ENCODE data around the gene CCNY.
"Not testable (repeated sequence)": the region's sequence is repeated elsewhere in the genome, so short reads cannot be mapped to it uniquely, and the experiment has no call there.

The CCNY gene

DNA sequence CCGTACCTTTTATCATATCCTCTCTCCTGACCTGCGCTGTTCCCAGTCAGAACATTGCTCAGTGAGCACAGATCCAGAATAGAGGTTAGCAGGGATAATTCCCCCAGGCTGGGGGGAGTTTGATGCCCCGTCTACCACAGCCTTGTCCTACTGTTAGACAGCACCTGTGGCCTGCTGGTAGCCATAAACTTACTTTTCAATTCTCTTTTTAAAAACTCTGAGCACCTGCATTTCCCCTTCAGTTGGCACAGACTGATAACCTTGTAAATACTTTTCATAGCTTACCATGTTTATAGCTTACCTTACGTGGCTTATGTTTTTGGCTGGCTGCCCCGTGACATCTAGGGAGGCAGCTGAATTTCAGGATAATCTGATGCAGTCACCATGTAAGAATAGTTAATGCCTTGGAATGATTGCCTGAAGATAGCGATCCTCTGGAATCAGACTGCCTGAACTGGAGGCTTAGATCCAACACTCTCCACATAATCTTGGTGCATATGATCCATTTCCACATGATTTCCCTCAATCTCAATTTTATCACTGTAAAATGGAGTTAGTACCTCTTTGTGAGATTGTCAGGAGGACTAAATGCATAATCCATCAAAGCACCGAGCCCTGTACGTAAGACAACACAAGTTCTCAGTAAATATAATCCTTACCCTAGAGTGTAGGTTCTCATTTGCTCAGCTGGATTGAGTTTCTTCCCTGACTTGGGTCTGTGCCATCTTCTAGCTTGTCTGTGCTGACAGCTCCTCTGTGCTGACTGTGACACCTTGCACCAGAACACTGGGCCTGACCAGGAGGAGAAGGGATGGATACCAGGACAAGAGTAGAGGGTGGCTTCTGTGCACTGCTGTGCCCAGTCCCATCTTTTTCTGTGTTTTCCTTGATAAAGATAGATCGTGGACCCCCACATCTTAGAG lies 157.1 kb downstream of the CCNY start:
- no peak for DNase-seq

DNA sequence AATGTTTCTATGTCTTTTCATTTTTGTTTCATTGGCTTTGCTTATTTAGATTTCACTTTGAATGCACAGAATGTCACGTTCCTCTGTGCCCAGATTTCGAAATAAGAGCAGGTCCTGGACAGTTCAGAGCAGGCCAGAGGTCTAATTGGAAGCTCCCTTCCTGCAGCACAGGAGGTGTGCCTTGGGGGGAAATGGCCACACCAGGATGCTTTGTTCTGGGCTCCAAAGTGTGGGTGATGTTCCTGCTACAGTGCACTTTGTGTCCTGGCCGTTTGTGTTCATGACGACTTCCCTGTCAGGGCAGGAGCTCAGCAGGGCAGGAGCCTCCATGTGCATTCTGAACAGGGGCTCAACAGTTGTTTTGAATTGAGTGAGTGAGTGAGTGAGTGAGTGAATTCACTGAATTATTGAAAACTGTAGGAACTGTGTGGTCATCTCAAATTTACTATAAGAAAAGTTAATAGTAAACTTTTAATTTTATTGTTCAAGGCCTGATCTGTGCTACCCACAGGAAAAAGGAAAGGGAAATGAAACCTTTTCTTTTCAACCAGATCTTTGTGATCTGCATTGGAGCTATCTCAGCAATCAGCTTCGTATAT lies 159.3 kb downstream of the CCNY start:
- no peak for DNase-seq

DNA sequence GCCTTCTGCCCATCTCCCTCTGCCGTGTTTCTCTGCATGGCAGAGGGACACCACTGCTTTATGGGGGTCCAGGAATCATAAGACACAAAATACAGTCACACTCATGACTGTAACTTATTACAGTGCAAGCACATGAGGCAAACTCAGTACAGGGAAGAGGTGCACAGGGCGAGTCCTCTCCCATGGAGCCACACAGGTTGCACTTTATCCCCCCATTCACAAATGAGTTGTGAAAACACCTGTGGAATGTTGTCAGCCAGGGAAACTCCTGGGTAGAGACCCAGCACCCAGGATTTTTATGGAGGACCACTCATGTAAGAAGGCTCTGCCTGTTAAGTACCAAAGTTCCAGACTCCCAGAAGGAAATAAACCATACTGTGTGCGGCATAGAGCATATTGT lies 161.6 kb downstream of the CCNY start:
- DNase-seq = no peak

DNA sequence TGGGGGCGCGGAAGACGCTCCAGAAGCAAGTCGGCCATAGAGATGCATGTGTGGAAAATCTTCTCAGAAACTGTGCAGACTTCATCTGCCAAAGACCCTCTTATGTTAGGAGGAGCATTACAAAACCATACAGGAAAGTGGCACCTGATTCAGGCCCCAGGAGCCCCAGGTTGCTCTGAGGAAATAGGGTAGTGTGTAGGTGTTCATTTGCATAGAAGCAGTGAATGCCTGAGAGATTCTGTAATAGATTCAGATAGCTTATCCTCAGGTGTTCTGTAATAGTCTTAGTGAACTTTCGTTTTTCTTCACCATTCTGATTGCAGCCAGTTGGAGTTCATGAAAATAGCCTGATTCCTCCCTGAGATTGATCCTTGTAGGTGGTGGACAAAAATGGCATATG lies 162.4 kb downstream of the CCNY start:
- no peak for DNase-seq

DNA sequence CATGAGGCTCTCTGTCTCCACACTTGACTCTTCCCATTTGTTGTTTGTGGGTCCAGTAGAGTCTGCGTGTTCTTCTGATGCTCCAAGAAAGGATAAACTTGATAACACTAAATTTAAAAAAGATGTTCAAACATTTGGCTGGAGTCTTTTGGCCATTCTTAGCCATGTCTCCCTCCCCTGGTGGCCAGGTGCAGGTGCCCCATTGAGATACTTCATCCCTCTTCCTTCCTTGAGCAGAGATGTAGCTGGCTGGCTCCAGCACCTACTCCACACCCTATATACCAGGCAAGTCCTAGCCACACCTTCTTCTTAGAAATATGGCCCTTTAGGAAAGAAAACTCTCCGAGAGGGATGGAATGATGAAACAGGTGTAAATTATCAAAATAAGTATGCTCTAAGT lies 165.6 kb downstream of the CCNY start:
- no peak for DNase-seq

DNA sequence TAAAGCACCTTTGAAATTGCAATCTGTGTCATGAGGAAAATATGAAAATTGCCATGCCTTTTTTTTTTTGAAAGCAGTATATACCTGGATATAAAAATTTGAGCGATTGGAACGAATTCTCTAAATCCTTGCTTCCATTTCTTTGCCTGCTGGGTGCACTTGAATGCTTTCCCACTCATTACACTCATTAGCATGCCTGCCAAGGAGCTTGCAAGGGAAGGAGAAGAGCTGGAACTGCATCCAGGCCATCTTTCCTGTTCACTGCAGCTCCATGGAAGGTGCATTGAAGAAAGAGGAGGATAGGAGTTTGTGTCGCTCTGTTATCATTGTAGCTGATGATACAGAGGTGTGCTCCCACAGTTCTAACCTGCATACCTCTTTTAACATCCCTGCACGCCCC lies 166.4 kb downstream of the CCNY start:
- DNase-seq = no peak

DNA sequence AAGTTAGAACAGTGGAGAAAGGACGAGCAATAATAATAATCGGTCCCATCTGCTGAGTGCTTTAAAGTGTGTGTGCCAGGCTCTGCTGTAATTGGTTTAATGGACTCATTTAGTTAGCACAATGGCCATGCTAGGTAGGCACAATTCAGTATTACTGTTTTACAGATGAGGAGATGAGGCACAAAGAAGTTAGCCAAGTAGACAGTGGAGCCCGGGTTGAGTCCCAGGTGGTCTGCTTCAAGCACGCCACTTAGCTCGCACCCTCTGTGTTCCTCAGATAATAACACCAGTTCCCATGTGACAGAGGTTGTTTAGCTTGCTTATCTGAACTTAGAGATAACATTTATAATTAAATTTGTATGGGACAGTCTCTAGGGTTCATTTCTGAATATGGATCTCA lies 167.3 kb downstream of the CCNY start:
- DNase-seq = no peak

DNA sequence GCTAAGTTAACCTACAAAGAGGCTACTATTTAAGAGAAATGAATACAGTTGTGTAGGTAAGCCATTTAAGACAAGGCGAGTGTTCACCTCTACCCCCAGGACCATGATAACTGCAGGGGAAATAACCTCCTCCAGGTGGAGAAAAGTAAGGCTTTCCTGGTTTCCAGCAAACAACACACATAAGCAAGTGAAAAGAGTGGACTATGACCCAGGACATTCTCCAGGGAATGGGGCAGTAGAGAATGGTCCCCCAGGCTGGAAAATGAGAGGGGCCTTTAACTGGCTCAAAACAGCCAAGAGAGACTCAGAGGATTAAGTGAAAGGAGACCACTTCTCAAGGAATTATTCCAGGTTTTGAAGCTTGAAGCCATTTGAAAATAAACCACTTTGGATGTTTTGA lies 167.8 kb downstream of the CCNY start:
- DNase-seq = no peak

DNA sequence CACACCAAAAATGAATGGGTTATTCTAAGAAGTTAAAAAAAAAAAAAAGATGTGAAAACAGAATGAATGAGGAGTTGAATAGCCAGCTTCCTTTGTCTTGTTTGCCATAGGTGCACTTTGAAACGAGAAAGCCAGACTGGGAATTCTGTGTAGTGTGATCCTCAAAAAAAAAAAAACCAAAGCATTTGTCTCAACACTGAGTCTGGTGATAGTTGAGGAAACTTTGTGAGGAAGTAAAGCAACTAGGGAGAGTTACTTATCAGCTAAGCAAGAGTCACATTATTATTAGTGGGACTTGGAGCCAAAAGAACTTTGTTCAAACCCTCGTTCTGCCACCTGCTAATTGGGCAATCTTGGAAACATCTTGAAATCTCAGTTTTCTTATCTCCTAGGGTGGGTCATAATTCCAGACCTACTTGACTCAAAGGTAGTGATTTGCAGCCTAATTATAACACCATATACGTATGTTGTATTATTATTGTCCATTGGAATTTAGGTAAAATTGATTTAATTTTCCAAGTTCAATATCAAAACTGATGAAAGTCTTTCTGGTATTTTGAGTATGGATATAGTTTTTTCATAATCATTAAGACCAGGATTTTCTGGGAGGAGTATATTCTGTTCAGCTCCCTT lies 169.0 kb downstream of the CCNY start:
- DNase-seq = no peak

DNA sequence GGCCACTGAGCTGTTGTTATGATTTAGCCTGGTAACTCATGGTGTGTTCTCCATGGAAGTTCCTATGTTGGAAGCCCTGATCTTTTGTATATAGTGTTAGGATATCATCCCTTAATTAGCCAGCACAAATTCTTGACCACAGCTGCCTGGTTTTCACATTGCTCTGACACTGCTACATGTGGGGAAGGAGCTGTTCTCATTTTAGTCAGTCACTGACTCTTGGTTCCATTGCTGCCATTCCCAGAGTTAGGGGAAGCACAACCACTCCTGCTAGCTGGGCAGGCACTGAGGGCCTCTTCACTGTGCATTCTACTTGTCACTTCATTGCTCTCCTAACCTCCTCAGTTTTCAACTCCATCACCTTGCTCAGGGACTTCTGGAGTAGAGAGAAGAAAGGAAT lies 170.4 kb downstream of the CCNY start:
- DNase-seq = no peak

DNA sequence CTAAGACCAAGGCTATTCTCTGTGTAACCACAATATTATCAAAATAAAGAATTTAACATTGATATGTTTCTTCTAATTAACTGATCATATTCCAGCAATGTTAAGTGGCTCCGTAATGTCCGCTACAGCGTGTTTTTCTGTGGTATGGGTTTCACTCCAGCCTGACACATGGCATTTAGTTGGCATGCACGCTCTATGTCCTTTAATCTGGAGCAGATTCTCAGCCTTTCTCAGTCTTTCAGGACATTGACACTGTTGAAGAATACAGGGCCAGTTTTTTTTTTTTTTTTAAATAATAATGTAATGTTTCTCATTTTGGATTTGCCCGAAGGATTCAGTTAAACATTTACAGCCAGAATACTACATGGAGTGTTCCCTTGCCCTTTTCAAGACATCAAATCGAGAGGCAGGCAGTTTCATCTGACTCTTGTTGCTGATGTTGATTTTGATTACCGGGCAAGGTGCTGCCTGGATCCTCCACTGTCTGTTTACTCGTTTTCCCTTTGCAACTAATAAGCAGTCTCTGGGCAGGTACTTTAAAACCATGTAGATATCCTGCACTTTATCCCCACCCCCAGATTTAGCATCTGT lies 171.3 kb downstream of the CCNY start:
- no peak for DNase-seq

DNA sequence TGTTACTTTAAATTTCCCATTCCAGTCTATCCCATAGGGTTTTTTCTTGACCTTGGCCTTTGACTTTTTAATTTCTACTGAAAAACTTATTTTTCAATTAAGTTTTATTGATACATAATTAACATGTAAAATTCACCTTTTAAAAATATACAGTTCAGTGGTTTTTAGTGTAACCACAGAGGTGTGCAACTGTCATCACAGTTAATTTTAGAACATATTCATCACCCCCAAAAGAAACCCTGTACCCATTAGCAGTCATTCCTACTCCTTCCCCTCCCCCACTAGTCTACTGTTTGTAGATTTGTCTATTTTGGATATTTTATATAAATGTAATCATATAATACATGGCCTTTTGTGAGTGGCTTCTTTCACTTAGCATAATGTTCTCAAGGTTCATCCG lies 172.3 kb downstream of the CCNY start:
- DNase-seq = no peak

DNA sequence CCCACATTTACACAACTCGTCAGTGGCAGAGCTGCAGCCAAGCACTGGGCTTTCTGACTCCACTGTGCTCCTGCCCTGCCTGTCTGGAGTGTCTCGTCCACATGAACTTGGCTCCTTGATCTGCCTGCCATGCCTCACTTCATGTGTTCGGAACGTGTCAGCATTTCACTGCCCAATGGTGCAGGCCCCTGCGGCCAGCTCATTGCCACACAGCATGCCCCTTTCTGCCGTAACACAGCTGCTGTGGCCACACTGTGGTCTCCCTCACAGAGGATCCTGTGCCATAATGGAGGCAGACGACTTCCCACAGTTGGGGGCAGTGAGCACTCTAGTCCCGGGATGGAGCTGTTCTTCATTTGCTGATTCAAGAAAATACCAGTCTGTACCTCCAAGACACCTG lies 174.6 kb downstream of the CCNY start:
- DNase-seq = no peak

DNA sequence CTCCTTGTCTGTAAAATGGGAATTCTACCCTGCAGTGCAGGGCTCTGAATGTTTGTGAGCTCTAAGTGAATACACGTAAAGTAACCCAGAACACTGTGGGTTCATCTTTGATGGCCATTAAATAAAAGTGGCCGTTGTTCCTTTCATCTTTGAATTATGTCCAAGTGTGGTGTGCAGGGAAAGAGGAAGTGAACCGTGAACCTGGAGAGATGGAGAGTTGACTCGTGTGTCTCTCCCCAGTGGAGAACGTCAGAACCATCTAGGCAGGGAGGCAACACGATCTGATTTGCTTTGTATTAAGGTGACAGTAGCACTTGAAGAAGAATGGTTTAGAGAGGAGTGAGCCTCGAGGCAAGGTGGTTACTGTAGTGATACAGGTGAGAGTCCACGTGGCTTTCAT lies 175.3 kb downstream of the CCNY start:
- no peak for DNase-seq

DNA sequence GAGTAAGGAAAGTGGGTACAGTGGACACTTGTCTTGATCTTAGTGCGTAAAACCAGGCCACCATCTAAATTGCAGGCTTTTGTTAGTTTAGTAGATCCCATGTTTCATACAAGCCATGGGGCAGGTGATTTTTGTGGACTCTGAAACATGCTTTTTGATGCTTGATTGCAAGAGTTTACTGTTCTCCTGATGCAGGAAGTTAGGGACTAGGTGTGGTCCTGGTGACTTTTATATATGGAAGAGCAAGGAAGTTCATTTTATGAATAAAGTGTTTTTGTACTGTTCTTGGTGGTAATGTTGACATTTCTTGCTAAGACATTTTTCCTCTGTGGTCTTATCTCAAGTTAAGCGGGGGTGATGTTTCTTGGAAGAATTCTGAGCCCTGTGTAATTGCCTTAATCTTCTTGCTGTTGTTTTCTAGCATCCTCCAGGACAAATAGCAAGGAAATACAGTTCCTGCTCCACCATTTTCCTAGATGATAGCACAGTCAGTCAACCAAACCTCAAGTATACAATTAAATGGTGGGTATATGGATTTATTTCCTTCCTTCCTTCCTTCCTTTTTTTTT lies 179.9 kb downstream of the CCNY start:
- no peak for DNase-seq

DNA sequence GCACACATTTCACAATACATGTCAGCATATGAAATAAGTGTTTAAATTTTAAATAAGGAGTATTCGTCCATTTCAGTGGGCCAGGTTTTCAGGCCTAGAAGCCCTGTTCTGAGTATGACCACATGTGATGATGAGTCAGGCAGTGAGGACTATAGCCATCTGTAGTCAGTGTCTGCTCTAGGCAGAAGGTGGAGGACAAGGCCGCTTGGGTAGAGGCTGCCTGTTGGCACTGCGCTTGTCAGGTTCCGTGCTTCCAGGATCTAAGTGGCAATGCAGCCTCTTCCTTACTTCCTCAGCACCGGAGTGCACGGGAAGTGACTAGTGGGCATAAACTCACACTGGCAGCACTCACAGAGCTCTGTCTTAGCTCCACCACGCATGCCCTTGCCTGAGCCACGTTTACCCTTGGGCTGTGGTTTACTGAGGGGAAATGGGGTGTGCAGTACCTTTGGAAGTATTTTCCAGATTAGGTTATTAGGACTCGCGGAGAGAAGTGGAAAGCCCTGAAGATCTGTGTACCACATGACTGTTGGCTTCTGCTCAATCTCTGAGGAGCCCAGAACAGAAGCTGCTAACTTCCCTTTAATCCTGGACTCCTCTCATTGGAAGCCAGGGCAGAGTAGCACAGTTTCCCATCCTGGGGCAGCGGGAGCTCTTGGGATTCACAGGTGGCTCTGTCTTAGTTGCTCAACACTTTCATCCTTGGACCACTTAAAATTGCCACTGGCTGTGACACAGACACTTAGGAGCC lies 181.3 kb downstream of the CCNY start:
- no peak for DNase-seq

DNA sequence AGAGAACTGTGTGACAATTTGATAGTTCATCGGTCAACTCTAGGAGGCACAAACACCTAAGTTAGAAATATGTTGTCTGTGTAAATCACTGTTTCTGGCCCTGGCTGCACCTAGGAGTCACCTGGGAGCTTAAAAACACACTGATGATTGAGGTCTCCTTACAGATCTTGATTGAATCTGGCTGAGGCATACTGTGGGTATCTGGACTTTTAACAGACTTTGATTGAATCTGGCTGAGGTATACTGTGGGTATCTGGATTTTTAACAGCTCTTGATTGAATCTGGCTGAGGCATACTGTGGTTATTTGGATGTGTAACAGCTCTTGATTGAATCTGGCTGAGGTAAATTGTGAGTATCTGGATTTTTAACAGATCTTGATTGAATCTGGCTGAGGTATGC lies 181.9 kb downstream of the CCNY start:
- not testable (repeated sequence) for DNase-seq

DNA sequence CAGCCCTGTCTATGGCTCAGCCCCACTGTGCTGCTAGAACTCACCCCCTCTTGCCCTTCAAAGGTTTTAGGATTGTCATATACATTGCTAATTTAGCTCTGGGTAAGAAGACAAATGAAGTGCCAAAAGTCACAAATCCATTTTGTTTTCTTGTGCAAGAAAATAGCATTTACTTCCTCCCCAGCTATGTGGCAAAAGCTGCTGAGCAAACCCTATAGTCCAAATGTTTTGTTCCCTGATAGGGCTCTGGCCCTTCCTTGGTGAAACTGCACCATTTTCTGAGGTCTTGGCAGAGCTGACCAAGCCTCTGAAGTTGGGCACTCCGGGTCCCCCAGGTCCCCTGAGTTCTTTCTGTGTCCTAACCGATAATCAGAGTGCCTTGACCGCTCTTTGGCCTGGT lies 184.7 kb downstream of the CCNY start:
- no peak for DNase-seq

DNA sequence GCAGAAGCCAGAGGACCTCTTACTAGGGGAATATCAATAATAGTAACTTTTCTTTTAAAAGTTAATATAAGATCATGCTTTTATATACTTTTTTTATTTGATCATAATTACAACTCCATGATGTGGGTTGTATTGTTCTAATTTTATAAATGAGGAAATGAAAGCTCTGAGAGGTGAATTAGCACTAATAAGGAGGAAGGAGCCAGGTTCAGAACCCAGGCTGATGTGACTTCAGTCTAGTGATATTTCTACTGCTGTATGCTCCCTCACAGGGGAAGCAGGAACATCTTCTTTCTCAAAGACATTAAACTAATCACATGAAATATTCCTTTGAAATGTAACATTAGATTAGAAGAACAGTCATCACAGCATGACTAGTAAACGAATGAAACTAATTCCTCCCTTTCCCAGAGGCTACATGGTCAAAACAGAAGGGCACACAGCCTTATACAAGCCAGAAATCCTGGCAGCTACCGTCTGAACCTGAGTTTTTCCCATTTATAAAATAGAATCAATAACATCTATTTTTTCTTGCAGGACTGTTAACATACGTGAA lies 187.4 kb downstream of the CCNY start:
- no peak for DNase-seq

DNA sequence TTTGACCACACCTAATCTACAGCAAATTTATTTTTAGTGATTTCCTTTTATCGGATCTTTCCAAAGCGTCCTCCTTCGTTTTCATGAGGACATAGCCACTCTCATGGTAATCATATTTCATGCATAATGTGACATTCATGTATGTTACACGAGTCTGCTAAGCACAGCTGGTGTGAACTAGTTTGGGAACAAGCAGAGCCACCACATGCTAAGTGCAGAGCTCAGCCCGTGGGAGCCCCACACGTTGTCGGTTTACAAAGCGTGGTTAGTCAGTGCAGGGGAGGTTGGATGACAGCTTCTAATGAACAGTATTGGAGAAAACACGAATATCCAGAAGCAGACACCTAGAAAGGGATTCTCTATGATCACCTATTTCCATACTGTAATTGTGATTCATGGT lies 190.4 kb downstream of the CCNY start:
- DNase-seq = no peak

DNA sequence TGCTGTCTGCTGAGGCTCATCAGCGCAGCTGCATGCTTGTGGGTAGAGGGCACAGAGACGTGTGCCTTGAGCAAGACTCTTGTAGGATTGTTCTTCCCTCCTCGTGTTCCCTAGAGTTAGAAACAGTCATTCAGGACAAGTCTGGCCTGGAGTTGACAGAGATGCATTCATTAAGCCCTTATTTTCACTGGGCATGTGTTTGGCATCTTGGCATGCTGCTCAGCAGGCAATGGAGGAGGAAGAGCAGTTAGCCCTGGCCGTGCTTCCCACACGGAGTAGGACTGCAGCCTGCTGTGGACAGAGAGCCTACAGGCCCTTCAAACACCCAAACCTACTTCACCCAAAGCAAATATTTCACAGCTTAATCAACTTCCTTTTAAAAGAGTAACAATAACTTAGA lies 195.8 kb downstream of the CCNY start:
- DNase-seq = no peak

DNA sequence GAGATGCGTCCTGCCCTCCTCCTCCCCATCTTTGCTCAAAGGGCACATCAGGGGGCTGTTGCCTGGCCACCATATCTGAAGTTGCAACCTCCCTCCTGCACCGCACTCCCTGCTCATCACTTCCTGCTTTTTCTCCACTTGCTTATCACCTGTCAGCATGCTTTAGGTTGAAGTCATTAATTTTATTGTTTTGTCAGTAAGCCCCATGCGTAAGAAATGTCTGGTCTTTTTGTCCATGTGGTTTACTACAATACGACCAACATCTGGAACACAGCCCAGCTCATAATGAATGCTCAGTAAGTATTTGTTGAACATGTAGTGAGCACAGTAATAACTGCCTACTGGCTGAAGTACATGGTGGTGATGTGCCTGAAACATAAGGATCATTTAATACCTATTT lies 197.3 kb downstream of the CCNY start:
- DNase-seq = no peak

All from SW 1271 (cell line).